H4 (cell line): ENCODE results near the gene CLEC17A. TPM values are rescaled to one million over a fixed set of nuclear protein-coding genes. Genes with fewer than 3 reads are reported as not detected.
"Not testable (repeated sequence)": the region's sequence is repeated elsewhere in the genome, so short reads cannot be mapped to it uniquely, and the experiment has no call there.

Experiments used
- DNase-seq: peaks from one replicate; pipeline ENCODE4 v3.0.0-alpha.2; 2015; ENCODE audit warnings: low spot score
- total RNA-seq: library from RNA; depleted of rRNA; stranded (reverse); fragments of >200 nt; shearing (Covaris generic); gene quantifications from 2 replicates; pipeline ENCODE4 v1.2.3, GENCODE V29; 2014

CLEC17A gene
- total RNA-seq, 1 experiment from 2014 or later, result not detected

GRCh38 chr19:14558370-14559066 is 24.4 kb upstream of the CLEC17A start:
- DNase-seq, result peak; percentile 12

GRCh38 chr19:14559916-14560775 is 22.7 kb upstream of the CLEC17A start:
- DNase-seq, result no peak

GRCh38 chr19:14560776-14561108 is 22.1 kb upstream of the CLEC17A start:
- DNase-seq, result no peak

- no peak for DNase-seq
These were observed 21.6 kb upstream of the CLEC17A start for GRCh38 chr19:14561249-14561648.

DNA sequence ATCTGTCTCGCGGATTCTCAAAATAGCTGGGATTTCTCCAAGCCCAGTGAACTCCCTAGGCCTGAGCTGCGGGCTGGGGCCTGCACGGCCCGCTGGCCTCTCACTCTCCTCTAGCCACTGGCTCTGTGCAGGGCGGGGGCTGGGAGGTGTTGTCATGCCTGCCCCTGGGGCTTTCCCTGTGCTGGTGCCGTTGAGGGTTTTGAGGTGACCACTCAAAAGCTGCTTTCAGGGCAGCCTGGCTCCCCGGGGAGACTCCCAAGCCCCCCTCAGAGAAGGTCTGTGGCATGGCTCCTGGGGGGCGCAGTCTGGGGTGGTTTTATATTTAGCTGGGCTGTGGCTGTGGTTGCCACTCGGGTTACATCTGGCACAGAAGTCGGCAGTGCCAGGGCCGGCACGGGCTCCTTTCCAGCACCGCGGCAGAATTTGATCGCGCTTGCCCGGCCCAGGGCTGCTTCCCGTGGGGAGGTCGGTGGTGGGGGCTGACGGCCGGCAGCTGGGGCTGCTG is 21.0 kb upstream of the CLEC17A start:
- peak; percentile 59 for DNase-seq

DNA sequence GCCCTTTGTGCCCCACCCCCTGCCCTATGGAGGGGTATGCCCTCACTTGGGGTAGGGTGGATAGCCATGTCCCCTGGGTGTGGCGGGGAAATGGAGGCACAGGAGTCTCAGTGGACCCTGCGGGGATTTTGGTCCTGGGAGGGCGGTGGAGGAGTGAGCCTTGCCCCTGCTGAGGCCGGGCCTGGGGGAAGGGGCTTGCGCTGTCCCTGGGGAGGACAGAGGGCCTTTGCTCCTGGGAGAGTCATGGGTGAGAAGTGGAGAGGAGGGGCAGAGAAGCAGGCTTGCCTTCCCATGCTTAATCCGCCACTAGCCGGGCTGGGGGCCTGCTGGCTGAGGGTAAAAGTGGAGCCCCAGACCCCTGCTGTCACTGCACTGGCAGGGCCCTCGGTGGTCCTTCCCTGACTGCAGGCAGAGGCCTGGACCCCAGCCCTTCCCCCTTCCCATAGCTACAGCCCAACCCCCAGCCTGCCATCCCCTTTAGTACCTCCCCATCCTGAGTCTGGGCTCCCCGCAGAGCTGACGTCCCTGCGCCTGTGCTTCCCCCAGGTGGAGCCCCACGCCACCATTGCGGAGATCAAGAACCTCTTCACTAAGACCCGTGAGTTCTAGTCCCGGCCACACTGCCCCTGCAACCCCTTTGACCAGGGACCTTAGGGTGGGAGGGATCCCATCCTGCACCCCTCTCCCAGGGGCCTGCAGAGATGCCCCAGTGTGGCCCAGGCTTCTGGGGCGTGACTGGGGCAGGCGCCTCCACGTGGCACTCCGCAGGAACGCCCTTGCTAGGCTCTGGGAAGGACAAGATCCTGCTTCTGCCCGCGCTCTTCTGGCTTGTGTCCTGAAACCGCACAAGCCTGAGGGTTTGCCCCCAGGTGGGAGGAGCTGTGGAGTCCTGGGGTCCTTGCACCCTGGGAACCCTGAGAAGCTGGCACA is 20.0 kb upstream of the CLEC17A start:
- DNase-seq, result no peak

- DNase-seq, result no peak
These were observed 19.3 kb upstream of the CLEC17A start for GRCh38 chr19:14563590-14563926.

DNA sequence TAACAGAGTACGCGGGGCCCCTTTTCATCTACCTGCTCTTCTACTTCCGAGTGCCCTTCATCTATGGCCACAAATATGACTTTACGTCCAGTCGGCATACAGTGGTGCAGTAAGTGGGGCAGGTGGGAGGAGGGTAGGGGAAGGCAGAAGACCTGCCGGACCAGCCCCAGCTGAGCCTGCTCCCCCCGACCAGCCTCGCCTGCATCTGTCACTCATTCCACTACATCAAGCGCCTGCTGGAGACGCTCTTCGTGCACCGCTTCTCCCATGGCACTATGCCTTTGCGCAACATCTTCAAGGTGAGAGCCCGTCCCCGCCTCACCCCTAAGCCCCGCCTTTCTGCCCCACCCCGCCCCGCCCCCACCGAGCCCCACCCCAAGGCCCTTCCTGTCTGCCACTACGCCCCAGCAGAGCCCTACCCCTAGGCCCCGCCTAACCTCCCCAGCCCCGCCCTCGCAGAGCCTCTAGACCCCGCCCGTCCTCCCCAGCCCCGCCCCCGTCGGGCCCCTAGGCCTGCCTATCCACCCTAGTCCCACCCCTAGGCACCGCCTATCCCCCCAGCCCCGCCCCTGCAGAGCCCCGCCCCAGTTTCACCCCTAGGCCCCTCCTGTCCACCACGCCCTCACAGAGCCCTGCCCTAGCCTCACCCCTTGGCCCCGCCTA is 18.8 kb upstream of the CLEC17A start:
- no peak for DNase-seq

- DNase-seq, result not testable (repeated sequence)
These were observed 18.1 kb upstream of the CLEC17A start for GRCh38 chr19:14564652-14565297.

DNA sequence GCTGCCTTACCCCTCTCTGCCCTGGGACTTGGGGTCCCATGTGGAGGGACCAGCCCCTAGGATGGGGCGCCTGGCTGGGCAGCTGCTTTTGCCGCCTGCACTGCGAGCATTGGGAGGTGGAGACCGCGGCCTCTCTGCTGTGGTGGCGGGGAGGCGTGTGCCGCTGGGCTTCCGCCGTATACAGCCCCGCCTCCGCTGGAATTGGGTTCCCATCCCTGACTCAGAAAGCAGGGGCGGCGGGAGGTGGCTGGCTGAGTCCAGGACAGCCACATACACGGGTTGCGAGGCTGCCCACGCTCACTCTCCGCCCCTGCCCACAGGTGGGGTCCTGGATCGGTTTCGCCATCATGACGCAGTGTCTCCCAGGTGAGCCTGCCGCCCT is 17.6 kb upstream of the CLEC17A start:
- DNase-seq, result no peak

DNA sequence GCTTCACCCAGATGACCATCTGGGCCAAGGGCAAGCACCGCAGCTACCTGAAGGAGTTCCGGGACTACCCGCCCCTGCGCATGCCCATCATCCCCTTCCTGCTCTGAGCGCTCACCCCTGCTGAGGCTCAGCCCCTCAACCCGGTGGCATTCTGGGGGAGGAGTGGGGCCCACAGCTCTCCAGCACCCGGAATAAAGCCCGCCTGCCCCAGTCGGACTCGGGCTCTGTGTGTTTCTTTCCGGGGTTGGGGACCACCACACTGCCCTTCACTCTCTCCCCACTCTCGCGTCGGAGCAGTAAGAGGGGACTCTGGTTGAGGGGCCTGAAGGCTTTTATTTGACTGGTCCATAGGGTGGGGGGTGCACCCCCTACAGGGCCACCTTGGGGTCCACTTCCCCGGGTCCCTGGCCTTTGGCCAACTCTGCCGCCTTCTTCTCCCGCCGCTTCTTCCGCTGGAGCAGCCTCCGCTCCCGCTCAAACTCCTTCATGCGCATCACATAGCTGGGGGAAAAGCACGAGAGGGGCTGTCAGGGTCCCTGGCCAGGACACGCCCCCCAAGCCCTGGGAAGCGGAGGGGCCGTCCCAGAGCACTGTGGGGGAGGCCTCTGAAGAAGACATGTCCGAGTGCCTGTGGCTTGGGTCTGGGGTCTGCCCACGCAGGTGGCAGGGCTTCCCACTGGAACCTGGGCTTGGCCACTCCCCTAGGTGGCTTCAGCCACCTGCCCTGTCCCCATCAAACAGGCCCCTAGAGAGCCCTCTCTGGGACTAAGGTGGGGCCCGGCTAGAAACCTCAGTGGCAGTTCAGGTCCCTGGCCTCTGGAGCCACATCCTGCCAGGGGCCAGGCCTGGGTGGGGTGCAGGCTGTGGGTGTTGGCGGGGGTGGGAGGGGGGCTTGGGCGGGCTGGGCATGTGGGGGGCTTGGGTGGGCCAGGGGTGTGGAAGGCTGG is 16.8 kb upstream of the CLEC17A start:
- no peak for DNase-seq

DNA sequence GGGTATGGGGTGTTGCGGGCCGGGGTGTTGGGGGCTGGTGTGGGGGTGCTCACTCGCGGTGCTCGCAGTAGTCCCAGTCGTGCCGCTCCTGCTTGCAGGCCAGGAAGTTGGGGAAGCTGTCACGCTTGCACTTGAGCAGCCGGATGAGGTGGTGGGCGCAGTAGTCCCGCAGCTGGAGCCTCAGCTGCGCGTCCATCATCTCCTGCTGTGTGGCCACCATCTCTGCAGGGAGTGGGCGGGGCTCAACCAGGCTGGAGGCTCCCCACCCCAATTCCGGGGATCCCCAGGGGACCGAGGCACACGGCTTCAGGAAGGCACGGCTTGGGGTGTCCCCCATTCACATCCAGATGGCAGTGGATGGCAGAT is 16.2 kb upstream of the CLEC17A start:
- DNase-seq, result no peak

DNA sequence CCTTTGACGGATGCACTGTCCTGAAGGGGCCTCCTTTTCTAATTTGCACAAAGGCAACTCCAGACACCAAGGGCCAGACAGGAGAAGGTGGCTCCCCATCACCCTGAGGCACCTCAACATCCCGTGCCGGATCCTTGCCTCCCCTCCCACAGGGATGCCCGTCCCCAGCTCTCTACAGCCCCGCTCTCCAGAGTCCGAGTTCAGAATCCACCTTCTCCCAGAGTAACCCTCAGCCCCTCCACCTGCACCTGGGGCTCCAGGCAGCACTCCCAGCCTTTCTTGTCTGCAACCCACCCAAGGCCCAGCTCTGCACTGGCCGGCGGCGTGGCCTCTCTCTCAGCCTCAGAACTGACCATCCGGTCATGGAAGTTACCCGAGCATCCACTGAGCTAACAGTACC is 15.8 kb upstream of the CLEC17A start:
- DNase-seq, result no peak

- DNase-seq, result no peak
These were observed 11.9 kb upstream of the CLEC17A start for GRCh38 chr19:14570864-14571527.

DNA sequence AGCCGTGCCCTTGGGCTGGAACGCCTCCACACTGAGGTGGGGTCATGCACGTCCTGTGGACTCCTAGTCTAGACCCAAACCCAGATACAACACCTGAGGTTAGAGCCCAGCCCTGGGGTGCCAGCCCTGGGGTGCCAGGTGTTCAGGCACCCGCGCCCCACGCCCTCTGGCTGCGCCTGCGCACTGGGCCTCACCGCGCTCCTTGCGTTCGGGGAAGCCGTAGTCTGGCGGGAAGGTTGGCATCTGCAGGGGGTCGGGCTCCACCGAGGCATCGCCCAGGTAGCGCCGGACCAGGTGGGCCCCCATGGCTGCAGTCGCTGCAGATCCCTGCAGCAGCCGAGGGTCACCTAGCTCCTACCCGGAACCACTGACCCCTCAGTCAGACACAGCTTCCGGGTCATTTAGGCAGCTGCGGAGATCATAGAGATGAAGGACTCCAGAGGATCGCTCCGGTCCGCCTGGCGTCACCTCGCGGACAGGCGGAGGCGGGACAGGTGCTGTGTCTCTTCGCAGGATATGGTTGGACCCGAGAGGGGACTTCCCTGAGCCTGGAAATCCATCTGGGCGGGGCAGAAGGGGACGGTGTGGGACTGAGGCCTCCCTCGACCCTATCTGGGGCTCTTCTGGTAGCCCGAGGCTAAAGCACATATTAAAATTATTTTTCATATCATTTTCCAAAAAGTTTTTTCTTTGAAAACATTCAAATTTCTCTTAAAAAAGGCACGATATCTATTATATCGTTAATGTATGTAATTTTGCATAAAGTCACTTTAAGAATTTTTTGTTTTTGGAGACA is 11.0 kb upstream of the CLEC17A start, which contains the start of gene NDUFB7:
Gene NDUFB7 (minus strand): TSS at position 372 of the 796 bp plus-strand sequence. CDS start 66 bp downstream, at position 306.
- peak; percentile 97 for DNase-seq

DNA sequence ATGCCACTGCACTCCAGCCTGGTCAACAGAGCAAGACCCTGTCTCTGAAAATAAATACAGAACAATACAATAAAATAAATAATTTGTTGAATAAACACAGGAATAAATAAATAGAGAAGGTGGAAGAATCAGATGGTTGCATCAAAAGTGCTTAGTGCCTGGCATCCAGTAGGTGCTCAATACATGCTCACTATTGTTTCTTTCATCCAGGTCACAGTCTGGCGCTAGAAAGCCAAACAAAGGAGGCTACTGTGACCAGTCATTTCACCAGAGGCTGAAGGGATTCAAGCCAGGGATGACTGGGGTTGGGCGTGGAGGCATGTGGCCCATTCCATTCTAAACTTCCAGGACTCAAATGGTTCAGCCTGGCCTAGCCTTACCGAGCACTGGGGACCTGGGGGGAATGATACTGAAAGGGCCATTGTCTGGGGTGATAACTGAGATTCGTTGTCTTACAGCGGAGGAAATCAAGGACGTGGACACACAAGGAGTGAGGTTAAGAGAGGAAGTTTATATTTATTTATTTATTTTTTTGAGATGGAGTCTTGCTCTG is 7.4 kb upstream of the CLEC17A start:
- no peak for DNase-seq

DNA sequence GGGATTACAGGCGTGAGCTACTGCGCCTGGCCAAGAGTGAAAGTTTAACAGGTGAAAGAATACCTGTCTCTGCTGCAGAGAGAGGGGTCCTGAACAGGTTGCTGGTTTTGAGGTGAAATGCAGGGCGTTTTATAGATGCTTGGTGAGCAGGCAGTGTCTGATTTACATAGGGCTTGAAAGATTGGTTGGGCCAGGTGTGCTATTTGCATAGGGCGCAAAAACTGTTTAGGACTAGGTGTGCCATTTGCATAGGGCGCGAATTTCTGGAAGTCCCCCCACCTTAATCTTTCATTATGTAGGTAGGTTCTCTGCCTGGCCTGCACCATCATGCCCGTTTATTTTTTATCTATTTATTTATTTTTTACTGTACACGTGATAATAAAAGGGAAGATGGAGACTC is 6.5 kb upstream of the CLEC17A start:
- no peak for DNase-seq

- no peak for DNase-seq
These were observed 5.6 kb upstream of the CLEC17A start for GRCh38 chr19:14577264-14577663.
